ENCODE measurements around the gene GFRA4. TPM values are rescaled to one million over a fixed set of nuclear protein-coding genes. Genes with fewer than 3 reads are reported as not detected.
"Not testable (repeated sequence)": the region's sequence is repeated elsewhere in the genome, so short reads cannot be mapped to it uniquely, and the experiment has no call there.

Gene GFRA4
- total and polyA plus RNA-seq, 7 donors, result not detected

GRCh38 chr20:3616250-3616649, 46.9 kb downstream of the GFRA4 start:
- 44 to 51% (median 45%) methylated on average over 4 of the region's 4 CpGs for WGBS, 3 donors

GRCh38 chr20:3615171-3615840, 47.9 kb downstream of the GFRA4 start:
- H3K4me1 ChIP-seq; H3K27ac ChIP-seq; H3K9me3 ChIP-seq; H3K4me3 ChIP-seq; H3K27me3 ChIP-seq (ENCODE audit: insufficient read depth in 3 of 3, low read length in 2 of 3); DNase-seq; H3K36me3 ChIP-seq (ENCODE audit: insufficient read depth in 1 of 2, low read depth in 1 of 2); ATAC-seq; intact Hi-C loops (cut with DNase I): not testable (repeated sequence)
- whole genome bisulfite sequencing, 3 donors, result 94 to 97% (median 96%) methylated on average over 13 of the region's 13 CpGs

More at GRCh38 chr20:3616250-3616649, 46.9 kb downstream of the GFRA4 start:
- intact Hi-C loops (cut with DNase I), result no loop called here
- Histone ChIP-seq H3K36me3 (ENCODE audit: insufficient read depth in 1 of 2, low read depth in 1 of 2) (peaks cover 3 to 10% of the 10 kb centered on the region in 2 donors), H3K4me3 (no peak overlapping the region), H3K4me1 (no peaks in the 10 kb centered on the region), H3K27me3 (ENCODE audit: insufficient read depth in 3 of 3, low read length in 2 of 3) (no peaks in the 10 kb centered on the region), H3K27ac (no peak overlapping the region), H3K9me3 (no peaks in the 10 kb centered on the region)
- no peak for TF ChIP-seq CTCF (IDR thresholded peaks at IDR 0.05)
- ATAC-seq (peak in 2 of 4 donors; percentile 25 to 37), DNase-seq (no peak)

- no peak for ATAC-seq
- TF ChIP-seq CTCF (IDR thresholded peaks at IDR 0.05), result no peak
- H3K4me1 ChIP-seq, result no peaks in the 10 kb centered on the region
- H3K9me3 ChIP-seq, result no peaks in the 10 kb centered on the region
- H3K27me3 ChIP-seq (ENCODE audit: insufficient read depth in 3 of 3, low read length in 2 of 3), result no peaks in the 10 kb centered on the region
- peaks cover 3 to 7% of the 10 kb centered on the region in 2 donors for H3K36me3 ChIP-seq (ENCODE audit: insufficient read depth in 1 of 2, low read depth in 1 of 2)
- H3K27ac ChIP-seq, result no peak overlapping the region
- intact Hi-C loops (cut with DNase I), result no loop called here
- DNase-seq, result no peak
- no peak overlapping the region for H3K4me3 ChIP-seq
- 93 to 96% (median 94%) methylated on average over 5 of the region's 5 CpGs for WGBS, 3 donors
Observed at GRCh38 chr20:3614466-3614865, 48.7 kb downstream of the GFRA4 start.

GRCh38 chr20:3613821-3614440, 49.3 kb downstream of the GFRA4 start:
- no peak overlapping the region for H3K27ac ChIP-seq
- intact Hi-C loops (cut with DNase I), result no loop called here
- DNase-seq (no peak), ATAC-seq (no peak)
- WGBS, 3 donors, result 80 to 85% (median 81%) methylated on average over 9 of the region's 9 CpGs
- no peaks in the 10 kb centered on the region for H3K9me3 ChIP-seq
- H3K27me3 ChIP-seq (ENCODE audit: insufficient read depth in 3 of 3, low read length in 2 of 3), result no peaks in the 10 kb centered on the region
- peaks cover 1 to 7% of the 10 kb centered on the region in 2 donors for H3K36me3 ChIP-seq (ENCODE audit: insufficient read depth in 1 of 2, low read depth in 1 of 2)
- TF ChIP-seq CTCF (IDR thresholded peaks at IDR 0.05), result no peak
- H3K4me3 ChIP-seq, result no peak overlapping the region
- no peaks in the 10 kb centered on the region for H3K4me1 ChIP-seq

- TF ChIP-seq CTCF (IDR thresholded peaks at IDR 0.05), result no peak
- intact Hi-C loops (cut with DNase I), result no loop called here
- 84 to 91% (median 85%) methylated on average over 10 of the region's 10 CpGs for WGBS, 3 donors
Observed at GRCh38 chr20:3612795-3613572, 50.2 kb downstream of the GFRA4 start.

More at GRCh38 chr20:3612795-3613572, 50.2 kb downstream of the GFRA4 start:
- no peaks in the 10 kb centered on the region for H3K27me3 ChIP-seq (ENCODE audit: insufficient read depth in 3 of 3, low read length in 2 of 3)
- ATAC-seq (no peak), DNase-seq (no peak)
- H3K4me1 ChIP-seq, result no peaks in the 10 kb centered on the region
- H3K36me3 ChIP-seq (ENCODE audit: insufficient read depth in 1 of 2, low read depth in 1 of 2), result peaks cover 0 to 7% of the 10 kb centered on the region in 2 donors
- no peaks in the 10 kb centered on the region for H3K9me3 ChIP-seq
- no peak overlapping the region for H3K4me3 ChIP-seq
- no peak overlapping the region for H3K27ac ChIP-seq
